NCI-H2196 treated with DMSO at 0.1 percent for 48 hours (cell line): ENCODE results near the gene PRPF40A.

Experiments
- DNase-seq: peaks from one replicate; lab custom pipeline; 2025; ENCODE audit not compliant: unreplicated experiment; lab: John Stamatoyannopoulos, UW

Gene PRPF40A

DNA sequence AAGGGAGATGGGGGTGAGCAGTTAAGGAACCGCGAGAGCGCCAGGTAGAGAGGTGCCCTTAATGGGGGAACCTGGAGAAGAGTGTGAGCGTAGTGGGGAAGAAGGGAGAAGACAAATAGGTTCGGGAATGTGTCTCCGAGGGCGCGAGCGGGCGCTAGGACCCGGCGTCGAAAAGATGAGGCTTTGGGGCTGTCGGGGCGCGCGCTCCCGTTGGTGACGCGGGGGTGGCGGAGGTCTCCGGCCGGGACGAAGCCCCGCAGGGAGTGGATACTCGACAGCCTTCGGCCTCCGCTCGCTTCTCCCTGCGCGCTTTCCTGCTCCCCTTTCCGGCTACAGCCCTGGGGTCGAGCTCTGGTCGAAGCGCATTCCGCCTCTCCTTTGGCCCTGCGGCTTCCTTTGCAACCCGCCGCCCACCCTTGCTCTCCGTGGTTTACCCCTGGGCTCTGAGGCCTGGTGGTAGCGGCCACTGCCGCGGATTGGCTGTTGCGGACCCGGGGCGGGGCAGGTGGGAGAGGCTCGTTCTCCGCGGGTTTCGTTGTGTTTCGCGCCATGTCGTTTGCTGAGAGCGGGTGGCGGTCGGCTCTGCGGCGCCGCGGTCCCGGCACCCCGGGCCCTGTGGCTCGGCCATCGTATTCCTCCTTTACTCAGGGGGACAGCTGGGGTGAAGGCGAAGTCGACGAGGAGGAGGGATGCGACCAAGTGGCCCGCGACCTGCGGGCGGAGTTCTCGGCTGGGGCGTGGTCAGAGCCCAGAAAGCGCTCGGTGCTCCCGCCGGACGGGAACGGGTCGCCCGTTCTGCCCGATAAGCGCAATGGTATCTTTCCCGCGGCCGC is 1.0 kb upstream of the PRPF40A start, which contains the start of gene ARL6IP6:
Gene ARL6IP6 (plus strand): TSS at position 545 of the 833 bp plus-strand sequence. CDS start 5 bp downstream, at position 550.
- peak; percentile 91 for DNase-seq

DNA sequence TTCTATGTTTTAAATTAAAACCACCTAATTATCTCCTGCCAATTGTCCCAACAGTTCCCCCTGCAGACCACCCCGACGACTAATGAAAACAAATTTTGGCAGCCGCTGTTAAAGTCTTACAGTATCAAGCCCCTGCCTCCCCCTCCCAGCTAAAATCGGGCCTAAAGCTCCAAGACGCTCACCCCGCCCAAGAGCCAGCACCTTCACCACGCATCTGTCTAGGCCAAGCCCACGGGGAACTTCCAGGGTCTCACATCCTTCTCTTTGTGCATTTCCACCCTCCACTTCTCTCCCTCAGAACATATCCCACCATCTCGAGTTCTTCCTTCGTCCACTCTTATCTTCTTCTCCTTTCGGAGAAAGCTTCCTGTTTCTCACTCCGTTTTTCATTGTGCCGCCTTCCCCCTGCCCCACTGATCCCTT is 445 bp downstream of the PRPF40A start:
- DNase-seq: no peak

- DNase-seq: no peak
Observed at GRCh38 chr2:152715854-152716428, 1.3 kb downstream of the PRPF40A start.

GRCh38 chr2:152715112-152715511 is 2.1 kb downstream of the PRPF40A start:
- no peak for DNase-seq

DNA sequence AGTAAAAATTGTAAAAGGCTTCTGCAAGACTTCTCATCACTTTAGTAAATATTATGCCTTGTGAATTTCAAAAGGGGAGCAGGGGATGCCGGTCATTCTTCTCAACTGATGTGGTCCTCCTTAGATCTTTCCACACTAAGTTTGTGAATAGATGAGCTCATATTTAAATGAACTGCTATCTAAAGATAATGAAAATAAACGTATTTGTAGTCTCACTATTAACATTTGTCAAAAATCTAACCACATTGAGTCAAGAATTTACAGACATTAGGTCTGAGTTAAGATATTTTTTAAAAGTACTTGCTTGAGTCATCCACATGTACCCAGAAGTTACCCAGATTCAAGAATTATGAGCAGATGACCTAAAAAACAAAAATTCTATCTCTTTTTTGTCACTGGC is 6.5 kb downstream of the PRPF40A start:
- no peak for DNase-seq

DNA sequence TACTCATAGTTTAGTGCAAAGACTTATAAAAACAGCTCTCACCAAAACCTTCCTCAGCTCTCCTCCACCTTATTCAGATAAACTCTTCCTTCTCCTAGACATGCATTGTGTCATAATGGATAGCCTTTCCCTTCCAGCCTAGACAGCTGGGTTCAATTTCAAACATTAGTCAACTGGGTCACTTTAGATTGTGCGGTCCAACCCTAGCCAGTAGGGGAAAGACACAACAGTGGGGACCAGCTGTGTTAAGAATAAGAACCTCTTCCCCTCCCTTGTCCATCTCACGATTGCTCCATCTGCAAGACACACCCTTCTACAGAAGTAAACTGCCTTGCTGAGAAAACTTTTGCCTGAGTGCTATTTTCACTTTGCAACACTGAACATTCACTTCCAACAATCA is 8.5 kb downstream of the PRPF40A start:
- DNase-seq: no peak

DNA sequence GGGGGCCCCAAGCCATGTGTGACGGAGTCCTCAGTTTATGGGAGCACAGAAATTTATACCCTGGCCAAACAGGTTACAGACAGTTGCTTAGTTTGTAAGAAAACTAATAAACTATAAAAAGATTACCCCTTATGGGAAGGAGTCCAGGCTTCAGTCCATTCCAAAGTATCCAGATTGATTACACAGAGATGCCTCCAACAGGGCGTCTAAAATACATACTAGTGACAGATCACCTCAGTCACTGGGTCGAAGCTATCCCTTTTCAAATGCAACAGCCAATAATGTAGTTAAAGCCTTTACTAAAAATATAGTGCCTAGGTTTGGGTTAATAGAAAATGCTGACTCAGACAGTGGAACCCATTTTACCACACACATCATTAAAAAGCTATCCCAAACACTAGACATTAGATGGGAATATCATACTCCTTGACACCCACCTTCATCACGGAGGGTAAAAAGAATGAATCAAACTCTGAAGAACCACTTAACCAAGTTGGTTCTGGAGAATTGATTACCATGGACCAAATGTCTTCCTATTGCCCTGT is 10.7 kb downstream of the PRPF40A start:
- no peak for DNase-seq

DNA sequence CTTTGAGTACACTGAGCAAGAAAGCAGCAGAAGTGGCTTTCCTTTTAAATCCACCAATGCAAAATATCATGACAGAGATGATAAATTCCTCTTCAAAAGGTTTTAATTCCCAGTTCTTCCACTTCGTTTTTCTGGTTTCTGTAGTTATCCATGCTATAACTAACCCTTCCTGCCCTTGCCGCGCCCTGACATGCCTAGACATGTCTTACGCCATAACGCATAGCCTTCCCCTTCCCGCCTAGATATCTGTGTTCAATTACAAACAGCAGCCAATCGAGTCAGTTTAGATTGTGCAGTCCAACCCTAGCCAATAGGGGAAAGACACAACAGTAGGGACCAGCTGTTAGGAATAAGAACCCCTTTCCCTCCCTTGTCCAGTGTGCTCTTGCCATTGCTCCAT is 16.1 kb downstream of the PRPF40A start:
- DNase-seq: no peak

GRCh38 chr2:152696476-152696875 is 20.8 kb downstream of the PRPF40A start:
- DNase-seq: no peak

DNA sequence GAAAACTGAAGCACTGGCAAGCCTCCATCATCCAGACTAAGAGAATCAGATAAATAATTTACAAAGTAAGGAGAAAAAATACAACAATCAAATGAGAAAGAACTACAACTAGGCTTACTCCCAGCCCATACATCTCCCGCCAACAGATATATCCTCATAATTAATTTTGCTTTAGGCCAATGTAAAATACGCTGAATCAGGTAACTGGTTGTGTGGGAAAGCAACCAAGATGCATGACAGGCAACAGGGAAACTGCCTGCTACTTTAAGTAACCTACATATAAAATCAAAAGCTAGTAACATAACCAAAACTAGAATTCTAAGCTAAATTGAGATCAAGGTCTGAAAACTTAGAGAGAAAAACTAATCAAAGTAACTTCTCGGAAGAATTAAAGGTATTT is 21.5 kb downstream of the PRPF40A start:
- DNase-seq: no peak

DNA sequence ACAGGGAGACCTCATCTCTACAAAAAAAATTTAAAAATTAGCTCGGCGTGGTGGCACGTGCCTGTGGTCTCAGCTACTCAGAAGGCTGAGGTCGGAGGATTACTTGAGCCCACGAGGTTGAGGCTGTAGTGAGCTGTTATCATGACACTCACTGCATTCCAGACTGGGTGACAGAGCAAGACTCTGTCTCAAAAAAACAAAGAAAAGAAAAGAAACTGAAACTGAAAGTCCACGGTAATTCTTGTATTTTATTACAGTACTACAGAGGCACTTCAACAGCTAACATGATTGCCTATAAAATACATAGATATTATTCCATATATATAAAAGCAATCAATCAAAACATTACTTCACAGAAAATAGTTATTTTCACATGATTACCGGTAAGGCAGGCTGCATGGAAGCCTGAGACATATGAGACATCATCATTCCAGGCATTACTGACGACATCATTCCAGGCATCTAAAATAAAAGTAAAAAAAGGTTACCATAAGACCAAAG is 23.1 kb downstream of the PRPF40A start:
- no peak for DNase-seq

DNA sequence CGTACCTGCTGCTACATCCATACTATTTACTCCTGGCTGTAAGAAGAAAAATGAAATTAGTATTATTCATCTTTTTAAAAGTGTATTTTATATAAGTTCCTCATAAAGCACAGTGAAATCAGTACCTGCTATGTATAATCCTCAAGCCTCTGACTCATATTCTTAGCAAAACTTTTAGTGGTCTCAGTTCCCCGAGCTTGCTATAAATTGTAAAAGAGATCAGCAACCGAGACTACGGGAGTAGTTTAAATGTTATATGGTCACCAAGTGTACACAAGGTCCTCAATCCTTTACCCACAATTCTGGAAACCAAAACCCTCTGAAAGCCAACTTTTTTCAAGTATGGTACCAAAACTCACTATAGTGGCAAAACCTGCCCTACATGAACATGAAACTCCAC is 24.2 kb downstream of the PRPF40A start:
- DNase-seq: no peak

DNA sequence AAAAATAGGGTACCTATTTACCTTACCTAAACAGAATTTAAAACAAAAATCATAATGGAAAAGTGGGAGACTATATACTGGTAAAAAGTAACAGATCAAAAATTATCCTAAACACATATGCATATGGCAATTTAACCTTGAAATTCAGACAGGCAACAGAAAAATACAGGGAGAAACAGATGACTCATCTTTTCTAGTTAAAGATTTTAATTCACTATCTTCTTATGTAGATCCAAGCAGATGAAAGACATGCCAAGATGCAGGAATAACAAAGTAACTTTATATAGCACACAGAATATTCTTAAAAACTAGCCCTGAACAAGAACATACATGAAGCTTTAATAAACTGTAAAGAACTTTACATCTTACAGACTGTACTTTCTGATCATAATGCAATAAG is 30.9 kb downstream of the PRPF40A start:
- no peak for DNase-seq

DNA sequence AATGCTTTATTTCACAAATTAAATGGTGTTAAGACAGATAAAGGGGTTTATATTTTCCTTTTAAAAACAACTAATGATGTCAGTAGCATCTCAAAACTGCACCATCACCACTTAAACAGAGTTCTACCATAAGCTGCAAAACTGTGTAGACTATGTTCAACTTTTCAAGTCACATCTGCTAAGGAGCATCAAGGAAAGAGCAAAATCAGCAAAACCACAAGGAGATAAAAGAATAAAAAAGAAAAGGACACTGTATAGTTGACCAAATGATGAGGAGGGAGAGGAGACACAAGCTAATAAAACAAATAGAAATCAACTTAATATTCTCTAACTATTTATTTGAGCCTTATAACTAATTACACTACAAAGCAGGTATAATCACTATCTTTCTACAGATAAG is 33.9 kb downstream of the PRPF40A start:
- DNase-seq: no peak

DNA sequence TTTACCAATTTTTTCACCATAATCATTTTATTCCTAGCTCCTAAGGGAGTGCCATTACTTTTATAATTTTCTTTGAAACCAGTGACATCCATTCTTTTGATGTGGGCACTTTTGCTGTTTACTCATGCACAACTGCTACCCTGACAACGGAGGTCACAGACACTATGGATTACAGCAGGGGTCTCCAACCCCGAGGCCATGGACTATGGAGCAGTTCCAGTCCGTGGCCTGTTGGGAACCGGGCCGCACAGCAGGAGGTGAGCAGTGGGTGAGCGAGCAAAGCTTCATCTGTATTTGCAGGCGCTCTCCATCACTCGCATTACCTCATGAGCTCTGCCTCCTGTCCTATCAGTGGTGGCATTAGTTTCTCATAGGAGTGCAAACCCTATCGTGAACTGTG is 34.6 kb downstream of the PRPF40A start:
- DNase-seq: no peak

GRCh38 chr2:152678808-152679207 is 38.5 kb downstream of the PRPF40A start:
- DNase-seq: no peak

GRCh38 chr2:152676461-152676860 is 40.8 kb downstream of the PRPF40A start:
- no peak for DNase-seq

GRCh38 chr2:152674334-152674733 is 42.9 kb downstream of the PRPF40A start:
- no peak for DNase-seq

DNA sequence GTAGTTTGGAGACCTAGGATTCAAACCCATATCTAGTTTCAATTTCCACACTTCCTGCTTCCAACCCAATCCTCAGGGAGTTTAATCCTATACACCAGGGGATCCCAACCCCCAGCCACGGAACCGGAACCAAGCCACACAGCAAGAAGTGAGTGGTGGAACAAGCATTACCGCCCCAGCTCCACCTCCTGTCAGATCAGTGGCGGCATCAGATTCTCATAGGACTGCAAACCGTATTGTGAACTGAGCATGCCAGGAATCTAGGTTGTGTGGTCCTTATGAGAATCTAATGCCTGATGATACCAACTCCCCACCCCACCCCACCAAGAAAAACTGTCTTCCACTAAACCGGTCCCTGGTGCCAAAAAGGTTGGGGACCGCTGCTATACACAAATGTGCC is 52.5 kb downstream of the PRPF40A start:
- DNase-seq: no peak

- no peak for DNase-seq
Observed at GRCh38 chr2:152661076-152661475, 56.2 kb downstream of the PRPF40A start.

- DNase-seq: no peak
Observed at GRCh38 chr2:152658221-152658620, 59.0 kb downstream of the PRPF40A start.

GRCh38 chr2:152657043-152657442 is 60.2 kb downstream of the PRPF40A start:
- no peak for DNase-seq
